ENCODE measurements around the gene LACTB. TPM values are rescaled to one million over a fixed set of nuclear protein-coding genes. Genes with fewer than 3 reads are reported as not detected.

The LACTB gene
- total and polyA plus RNA-seq, 2 of the 13 experiments (the other 11 are each of a cell fraction or from before 2014, with no cell fraction given) = 14.8 to 23.0 TPM

DNA sequence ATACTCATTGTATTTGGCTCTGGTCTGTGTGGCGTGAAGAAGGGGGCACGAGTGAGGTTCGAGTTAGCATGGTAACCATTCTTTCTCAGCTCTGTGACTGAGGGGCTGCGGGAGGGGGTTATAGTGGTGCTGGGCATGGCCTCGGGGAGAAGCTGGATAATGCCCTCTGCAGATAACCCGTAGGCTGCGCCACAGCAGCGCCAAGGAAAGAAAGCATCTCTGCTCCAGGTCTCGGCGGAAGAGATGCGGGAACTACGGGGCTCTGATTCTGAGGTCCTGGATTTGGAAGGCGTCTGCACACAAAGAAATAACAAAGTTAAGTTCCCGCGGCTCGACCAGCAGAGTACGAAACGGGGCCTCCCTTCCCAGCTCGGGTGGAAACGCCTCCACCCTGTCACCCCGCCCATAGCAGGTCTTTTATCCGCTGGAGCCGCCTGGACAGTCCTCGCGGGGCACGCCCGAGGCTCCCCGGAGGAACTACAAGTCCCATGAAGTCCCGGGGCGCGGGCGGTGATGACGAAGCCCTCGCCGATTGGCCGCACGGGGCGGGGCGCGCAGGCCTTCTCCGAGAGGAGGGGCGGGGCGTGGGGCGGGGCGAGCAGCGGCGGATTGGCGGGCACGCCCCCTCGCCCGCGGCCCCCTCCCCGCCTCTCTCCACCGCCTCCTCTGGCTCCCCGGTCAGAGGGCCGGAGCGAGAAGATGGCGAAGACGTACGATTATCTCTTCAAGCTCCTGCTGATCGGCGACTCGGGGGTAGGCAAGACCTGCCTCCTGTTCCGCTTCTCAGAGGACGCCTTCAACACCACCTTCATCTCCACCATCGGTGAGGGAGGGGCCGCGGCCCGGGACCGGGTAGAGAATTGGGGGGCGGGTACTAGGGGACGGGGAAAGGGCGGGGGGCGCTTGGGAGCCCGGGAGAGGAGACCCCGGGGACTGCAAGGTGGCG, 67.5 kb downstream of the LACTB start, which contains the start of gene RAB8B (continued):
- TF ChIP-seq HES4 (CRISPR knock-in tag; IDR thresholded peaks at IDR 0.05; ENCODE audit: borderline replicate concordance) = no peak
- TF ChIP-seq, protein P1, sequence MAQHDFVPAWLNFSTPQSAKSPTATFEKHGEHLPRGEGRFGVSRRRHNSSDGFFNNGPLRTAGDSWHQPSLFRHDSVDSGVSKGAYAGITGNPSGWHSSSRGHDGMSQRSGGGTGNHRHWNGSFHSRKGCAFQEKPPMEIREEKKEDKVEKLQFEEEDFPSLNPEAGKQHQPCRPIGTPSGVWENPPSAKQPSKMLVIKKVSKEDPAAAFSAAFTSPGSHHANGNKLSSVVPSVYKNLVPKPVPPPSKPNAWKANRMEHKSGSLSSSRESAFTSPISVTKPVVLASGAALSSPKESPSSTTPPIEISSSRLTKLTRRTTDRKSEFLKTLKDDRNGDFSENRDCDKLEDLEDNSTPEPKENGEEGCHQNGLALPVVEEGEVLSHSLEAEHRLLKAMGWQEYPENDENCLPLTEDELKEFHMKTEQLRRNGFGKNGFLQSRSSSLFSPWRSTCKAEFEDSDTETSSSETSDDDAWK (CRISPR knock-in tag; IDR thresholded peaks at IDR 0.05) = no peak
- TF ChIP-seq, protein P2, sequence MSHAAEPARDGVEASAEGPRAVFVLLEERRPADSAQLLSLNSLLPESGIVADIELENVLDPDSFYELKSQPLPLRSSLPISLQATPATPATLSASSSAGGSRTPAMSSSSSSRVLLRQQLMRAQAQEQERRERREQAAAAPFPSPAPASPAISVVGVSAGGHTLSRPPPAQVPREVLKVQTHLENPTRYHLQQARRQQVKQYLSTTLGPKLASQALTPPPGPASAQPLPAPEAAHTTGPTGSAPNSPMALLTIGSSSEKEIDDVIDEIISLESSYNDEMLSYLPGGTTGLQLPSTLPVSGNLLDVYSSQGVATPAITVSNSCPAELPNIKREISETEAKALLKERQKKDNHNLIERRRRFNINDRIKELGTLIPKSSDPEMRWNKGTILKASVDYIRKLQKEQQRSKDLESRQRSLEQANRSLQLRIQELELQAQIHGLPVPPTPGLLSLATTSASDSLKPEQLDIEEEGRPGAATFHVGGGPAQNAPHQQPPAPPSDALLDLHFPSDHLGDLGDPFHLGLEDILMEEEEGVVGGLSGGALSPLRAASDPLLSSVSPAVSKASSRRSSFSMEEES (CRISPR knock-in tag; IDR thresholded peaks at IDR 0.05) = no peak
- TF ChIP-seq ZNF557 (CRISPR knock-in tag; IDR thresholded peaks at IDR 0.05) = no peak
- TF ChIP-seq SSRP1 (CRISPR knock-in tag; IDR thresholded peaks at IDR 0.05) = no peak
- TF ChIP-seq PAF1 (CRISPR knock-in tag; IDR thresholded peaks at IDR 0.05) = no peak
- TF ChIP-seq NBN (conservative IDR thresholded peaks at IDR 0.05) = no peak
- no peak for TF ChIP-seq MED13 (CRISPR knock-in tag; IDR thresholded peaks at IDR 0.05)
- TF ChIP-seq, protein P3, sequence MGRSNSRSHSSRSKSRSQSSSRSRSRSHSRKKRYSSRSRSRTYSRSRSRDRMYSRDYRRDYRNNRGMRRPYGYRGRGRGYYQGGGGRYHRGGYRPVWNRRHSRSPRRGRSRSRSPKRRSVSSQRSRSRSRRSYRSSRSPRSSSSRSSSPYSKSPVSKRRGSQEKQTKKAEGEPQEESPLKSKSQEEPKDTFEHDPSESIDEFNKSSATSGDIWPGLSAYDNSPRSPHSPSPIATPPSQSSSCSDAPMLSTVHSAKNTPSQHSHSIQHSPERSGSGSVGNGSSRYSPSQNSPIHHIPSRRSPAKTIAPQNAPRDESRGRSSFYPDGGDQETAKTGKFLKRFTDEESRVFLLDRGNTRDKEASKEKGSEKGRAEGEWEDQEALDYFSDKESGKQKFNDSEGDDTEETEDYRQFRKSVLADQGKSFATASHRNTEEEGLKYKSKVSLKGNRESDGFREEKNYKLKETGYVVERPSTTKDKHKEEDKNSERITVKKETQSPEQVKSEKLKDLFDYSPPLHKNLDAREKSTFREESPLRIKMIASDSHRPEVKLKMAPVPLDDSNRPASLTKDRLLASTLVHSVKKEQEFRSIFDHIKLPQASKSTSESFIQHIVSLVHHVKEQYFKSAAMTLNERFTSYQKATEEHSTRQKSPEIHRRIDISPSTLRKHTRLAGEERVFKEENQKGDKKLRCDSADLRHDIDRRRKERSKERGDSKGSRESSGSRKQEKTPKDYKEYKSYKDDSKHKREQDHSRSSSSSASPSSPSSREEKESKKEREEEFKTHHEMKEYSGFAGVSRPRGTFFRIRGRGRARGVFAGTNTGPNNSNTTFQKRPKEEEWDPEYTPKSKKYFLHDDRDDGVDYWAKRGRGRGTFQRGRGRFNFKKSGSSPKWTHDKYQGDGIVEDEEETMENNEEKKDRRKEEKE (IDR thresholded peaks at IDR 0.05) = no peak
- TF ChIP-seq ZNF737 (CRISPR knock-in tag; IDR thresholded peaks at IDR 0.05; ENCODE audit: borderline replicate concordance) = no peak
- no peak for TF ChIP-seq FOXM1 (CRISPR knock-in tag; IDR thresholded peaks at IDR 0.05)
- TF ChIP-seq NR2F1 (CRISPR knock-in tag; IDR thresholded peaks at IDR 0.05) = no peak
- TF ChIP-seq SP140L (CRISPR knock-in tag; IDR thresholded peaks at IDR 0.05; ENCODE audit: borderline replicate concordance) = no peak
- TF ChIP-seq MEIS1 (CRISPR knock-in tag; IDR thresholded peaks at IDR 0.05; ENCODE audit: borderline replicate concordance) = no peak
- TF ChIP-seq, protein P4, sequence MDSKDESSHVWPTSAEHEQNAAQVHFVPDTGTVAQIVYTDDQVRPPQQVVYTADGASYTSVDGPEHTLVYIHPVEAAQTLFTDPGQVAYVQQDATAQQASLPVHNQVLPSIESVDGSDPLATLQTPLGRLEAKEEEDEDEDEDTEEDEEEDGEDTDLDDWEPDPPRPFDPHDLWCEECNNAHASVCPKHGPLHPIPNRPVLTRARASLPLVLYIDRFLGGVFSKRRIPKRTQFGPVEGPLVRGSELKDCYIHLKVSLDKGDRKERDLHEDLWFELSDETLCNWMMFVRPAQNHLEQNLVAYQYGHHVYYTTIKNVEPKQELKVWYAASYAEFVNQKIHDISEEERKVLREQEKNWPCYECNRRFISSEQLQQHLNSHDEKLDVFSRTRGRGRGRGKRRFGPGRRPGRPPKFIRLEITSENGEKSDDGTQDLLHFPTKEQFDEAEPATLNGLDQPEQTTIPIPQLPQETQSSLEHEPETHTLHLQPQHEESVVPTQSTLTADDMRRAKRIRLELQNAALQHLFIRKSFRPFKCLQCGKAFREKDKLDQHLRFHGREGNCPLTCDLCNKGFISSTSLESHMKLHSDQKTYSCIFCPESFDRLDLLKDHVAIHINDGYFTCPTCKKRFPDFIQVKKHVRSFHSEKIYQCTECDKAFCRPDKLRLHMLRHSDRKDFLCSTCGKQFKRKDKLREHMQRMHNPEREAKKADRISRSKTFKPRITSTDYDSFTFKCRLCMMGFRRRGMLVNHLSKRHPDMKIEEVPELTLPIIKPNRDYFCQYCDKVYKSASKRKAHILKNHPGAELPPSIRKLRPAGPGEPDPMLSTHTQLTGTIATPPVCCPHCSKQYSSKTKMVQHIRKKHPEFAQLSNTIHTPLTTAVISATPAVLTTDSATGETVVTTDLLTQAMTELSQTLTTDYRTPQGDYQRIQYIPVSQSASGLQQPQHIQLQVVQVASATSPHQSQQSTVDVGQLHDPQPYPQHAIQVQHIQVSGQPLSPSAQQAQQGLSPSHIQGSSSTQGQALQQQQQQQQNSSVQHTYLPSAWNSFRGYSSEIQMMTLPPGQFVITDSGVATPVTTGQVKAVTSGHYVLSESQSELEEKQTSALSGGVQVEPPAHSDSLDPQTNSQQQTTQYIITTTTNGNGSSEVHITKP (CRISPR knock-in tag; IDR thresholded peaks at IDR 0.05; ENCODE audit: low read depth) = no peak
- no peak for TF ChIP-seq ZNF331 (CRISPR knock-in tag; IDR thresholded peaks at IDR 0.05)
- TF ChIP-seq RBAK (CRISPR knock-in tag; IDR thresholded peaks at IDR 0.05) = no peak
- no peak for TF ChIP-seq PCBP2 (optimal IDR thresholded peaks at IDR 0.05; ENCODE audit: low read depth, low read length, poor library complexity, severe bottlenecking)
- no peak for TF ChIP-seq U2AF1 (optimal IDR thresholded peaks at IDR 0.05; ENCODE audit: low read depth, low read length)
- no peak for TF ChIP-seq ZNF7 (CRISPR knock-in tag; IDR thresholded peaks at IDR 0.05)

All from HepG2 (cell line).